Femur (tissue), 1 donor: ENCODE measurements around the gene GSTM2.

ENCODE experiments used
- DNase-seq: peaks from one replicate; pipeline ENCODE4 v3.0.0-alpha.2; 2017

GSTM2 gene

GRCh38 chr1:109667452-109668122 lies at the start of gene GSTM2:
GSTM2 (plus strand) TSS chr1:109668057; CDS start chr1:109668116, 59 bp downstream.
- DNase-seq = peak; percentile 97

- no peak for DNase-seq
Measured at GRCh38 chr1:109618661-109619575, 48.9 kb upstream of the GSTM2 start.

GRCh38 chr1:109619576-109620400 lies 48.1 kb upstream of the GSTM2 start, which contains the start of the genes AMPD2 and GNAT2:
AMPD2 (plus strand) TSS chr1:109619837; CDS start chr1:109621176, 1,339 bp downstream.
GNAT2 (minus strand) TSS chr1:109619616; CDS start chr1:109612870, 6,746 bp downstream.
- peak; percentile 90 for DNase-seq

GRCh38 chr1:109620401-109620791 lies 47.5 kb upstream of the GSTM2 start:
- DNase-seq = peak; percentile 81

GRCh38 chr1:109620841-109621286 lies 47.0 kb upstream of the GSTM2 start:
- peak; percentile 97 for DNase-seq

- no peak for DNase-seq
Measured at GRCh38 chr1:109621379-109622136, 46.3 kb upstream of the GSTM2 start.

- DNase-seq = no peak
Measured at GRCh38 chr1:109622137-109622892, 45.5 kb upstream of the GSTM2 start.

- DNase-seq = no peak
Measured at GRCh38 chr1:109622895-109623294, 45.0 kb upstream of the GSTM2 start.

GRCh38 chr1:109623601-109624161 lies 44.2 kb upstream of the GSTM2 start:
- DNase-seq = no peak

GRCh38 chr1:109624201-109625010 lies 43.5 kb upstream of the GSTM2 start:
- no peak for DNase-seq

GRCh38 chr1:109625176-109625575 lies 42.7 kb upstream of the GSTM2 start:
- no peak for DNase-seq

- no peak for DNase-seq
Measured at GRCh38 chr1:109625601-109626560, 42.0 kb upstream of the GSTM2 start.

- no peak for DNase-seq
Measured at GRCh38 chr1:109626682-109627408, 41.0 kb upstream of the GSTM2 start.

- no peak for DNase-seq
Measured at GRCh38 chr1:109627692-109628399, 40.0 kb upstream of the GSTM2 start.

GRCh38 chr1:109628540-109629321 lies 39.1 kb upstream of the GSTM2 start:
- no peak for DNase-seq

- no peak for DNase-seq
Measured at GRCh38 chr1:109629372-109630030, 38.4 kb upstream of the GSTM2 start.
